OCI-LY7 (cell line): ENCODE measurements around the gene B4GALT6.

ENCODE experiments used
- CTCF ChIP-seq: fragments of 200-600 bp; sonication (generic); conservative IDR thresholded peaks from 2 replicates; pipeline ENCODE4 v1.5.1; 2014; ENCODE audit warnings: mild to moderate bottlenecking, antibody characterized with exemption, low read length, moderate library complexity, mixed read lengths
- EZH2phosphoT487 ChIP-seq: fragments of 200-600 bp; sonication (generic); IDR thresholded peaks from 2 replicates; pipeline ENCODE4 v1.6.1; 2018; ENCODE audit warnings: low read depth, borderline replicate concordance, mild to moderate bottlenecking, mixed run types, antibody characterized with exemption, low read length, moderate library complexity, mixed read lengths

GRCh38 chr18:31611511-31611910, 72.9 kb downstream of the B4GALT6 start:
- TF ChIP-seq EZH2phosphoT487 = no peak
- no peak for TF ChIP-seq CTCF
